IPS-18c (cell line): ENCODE measurements around the gene B4GALT2.
A peak's percentile ranks its signal among the peaks of the same experiment; 100 is the strongest.

Source experiments
- H3K4me3 ChIP-seq: 2 replicates; pipeline ENCODE4 v1.7.0; 2013; ENCODE audit warnings: low read depth, mild to moderate bottlenecking, low read length, moderate library complexity; ENCODE audit not compliant: insufficient read depth
- H3K9me3 ChIP-seq: one replicate; pipeline ENCODE4 v1.6.1; 2013; ENCODE audit warnings: mild to moderate bottlenecking, low read length, moderate library complexity; ENCODE audit not compliant: control insufficient read depth, insufficient read depth

The B4GALT2 gene

GRCh38 chr1:43961692-43962091 lies 17.3 kb upstream of the B4GALT2 start:
- Histone ChIP-seq H3K4me3 (no peak overlapping the region), H3K9me3 (no peaks in the 10 kb centered on the region)

GRCh38 chr1:43962324-43962723 lies 16.7 kb upstream of the B4GALT2 start:
- Histone ChIP-seq H3K9me3 (no peaks in the 10 kb centered on the region), H3K4me3 (no peak overlapping the region)

GRCh38 chr1:43963006-43963405 lies 16.0 kb upstream of the B4GALT2 start:
- no peak overlapping the region for H3K4me3 ChIP-seq
- H3K9me3 ChIP-seq = no peaks in the 10 kb centered on the region

- H3K9me3 ChIP-seq = peaks cover 4% of the 10 kb centered on the region
- H3K4me3 ChIP-seq = no peak overlapping the region
Measured at GRCh38 chr1:43963890-43964289, 15.1 kb upstream of the B4GALT2 start.

- Histone ChIP-seq H3K9me3 (peaks cover 4% of the 10 kb centered on the region), H3K4me3 (no peak overlapping the region)
Measured at GRCh38 chr1:43965316-43965715, 13.7 kb upstream of the B4GALT2 start.

- no peak overlapping the region for H3K4me3 ChIP-seq
- peaks cover 4% of the 10 kb centered on the region for H3K9me3 ChIP-seq
Measured at GRCh38 chr1:43968348-43968948, 10.6 kb upstream of the B4GALT2 start.

- H3K4me3 ChIP-seq = 0 out of 2 replicates have a peak overlapping the region, but pooled peaks have one; percentile 25
Measured at GRCh38 chr1:43969416-43969745, 9.6 kb upstream of the B4GALT2 start.

GRCh38 chr1:43969746-43970466 lies 9.1 kb upstream of the B4GALT2 start, which contains the start of gene DPH2:
Gene DPH2 (plus strand): TSS chr1:43970010. CDS start chr1:43970176, 166 bp downstream.
- peak within 1 kb of the TSS; percentile 74 for H3K4me3 ChIP-seq
- H3K9me3 ChIP-seq = peaks cover 5% of the 10 kb centered on the region

More at GRCh38 chr1:43969416-43969745, 9.6 kb upstream of the B4GALT2 start:
- H3K9me3 ChIP-seq = peaks cover 4% of the 10 kb centered on the region

GRCh38 chr1:43970502-43970901 lies 8.5 kb upstream of the B4GALT2 start:
- Histone ChIP-seq H3K4me3 (peak overlapping the region; percentile 74), H3K9me3 (peaks cover 7% of the 10 kb centered on the region)

GRCh38 chr1:43970911-43971310 lies 8.1 kb upstream of the B4GALT2 start:
- peak overlapping the region; percentile 74 for H3K4me3 ChIP-seq

GRCh38 chr1:43971336-43971980 lies 7.6 kb upstream of the B4GALT2 start:
- no peak overlapping the region for H3K4me3 ChIP-seq
- peaks cover 7% of the 10 kb centered on the region for H3K9me3 ChIP-seq

More at GRCh38 chr1:43970911-43971310, 8.1 kb upstream of the B4GALT2 start:
- H3K9me3 ChIP-seq = peaks cover 7% of the 10 kb centered on the region

GRCh38 chr1:43973981-43974442 lies 5.0 kb upstream of the B4GALT2 start:
- H3K9me3 ChIP-seq = peaks cover 3% of the 10 kb centered on the region
- peak overlapping the region; percentile 94 for H3K4me3 ChIP-seq

- H3K4me3 ChIP-seq = peak within 1 kb of the TSS; percentile 94
- peaks cover 3% of the 10 kb centered on the region for H3K9me3 ChIP-seq
Measured at GRCh38 chr1:43974443-43975248, 4.4 kb upstream of the B4GALT2 start, which contains the start of gene ATP6V0B. Gene ATP6V0B (plus strand): TSS chr1:43974960. CDS start chr1:43975041, 81 bp downstream.

- Histone ChIP-seq H3K9me3 (peaks cover 3% of the 10 kb centered on the region), H3K4me3 (peak overlapping the region; percentile 94)
Measured at GRCh38 chr1:43975249-43975961, 3.6 kb upstream of the B4GALT2 start.

GRCh38 chr1:43976045-43976444 lies 3.0 kb upstream of the B4GALT2 start:
- Histone ChIP-seq H3K9me3 (peaks cover 3% of the 10 kb centered on the region), H3K4me3 (peak overlapping the region; percentile 94)

- Histone ChIP-seq H3K9me3 (peaks cover 3% of the 10 kb centered on the region), H3K4me3 (no peak overlapping the region)
Measured at GRCh38 chr1:43976890-43977289, 2.1 kb upstream of the B4GALT2 start.
